ENCODE data around the gene MSI2.

DNA sequence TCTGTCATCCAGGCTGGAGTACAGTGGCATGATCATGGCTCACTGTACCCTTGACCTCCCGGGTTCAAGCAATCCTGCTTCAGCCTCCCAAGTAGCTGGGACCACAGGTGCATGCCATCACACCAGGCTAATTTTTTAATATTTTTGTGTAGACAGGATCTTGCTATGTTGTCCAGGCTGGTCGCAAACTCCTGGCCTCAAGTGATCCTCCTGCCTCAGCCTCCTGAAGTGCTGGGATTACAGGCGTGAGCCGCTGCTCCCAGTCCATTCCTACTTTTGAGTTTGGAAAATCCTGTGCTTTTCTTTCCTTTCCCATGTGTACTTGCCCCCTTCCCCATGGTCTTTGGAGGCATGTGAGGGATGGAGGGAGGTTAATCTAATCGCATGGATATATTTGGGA lies 60.0 kb downstream of the MSI2 start:
- TF ChIP-seq, protein P1, sequence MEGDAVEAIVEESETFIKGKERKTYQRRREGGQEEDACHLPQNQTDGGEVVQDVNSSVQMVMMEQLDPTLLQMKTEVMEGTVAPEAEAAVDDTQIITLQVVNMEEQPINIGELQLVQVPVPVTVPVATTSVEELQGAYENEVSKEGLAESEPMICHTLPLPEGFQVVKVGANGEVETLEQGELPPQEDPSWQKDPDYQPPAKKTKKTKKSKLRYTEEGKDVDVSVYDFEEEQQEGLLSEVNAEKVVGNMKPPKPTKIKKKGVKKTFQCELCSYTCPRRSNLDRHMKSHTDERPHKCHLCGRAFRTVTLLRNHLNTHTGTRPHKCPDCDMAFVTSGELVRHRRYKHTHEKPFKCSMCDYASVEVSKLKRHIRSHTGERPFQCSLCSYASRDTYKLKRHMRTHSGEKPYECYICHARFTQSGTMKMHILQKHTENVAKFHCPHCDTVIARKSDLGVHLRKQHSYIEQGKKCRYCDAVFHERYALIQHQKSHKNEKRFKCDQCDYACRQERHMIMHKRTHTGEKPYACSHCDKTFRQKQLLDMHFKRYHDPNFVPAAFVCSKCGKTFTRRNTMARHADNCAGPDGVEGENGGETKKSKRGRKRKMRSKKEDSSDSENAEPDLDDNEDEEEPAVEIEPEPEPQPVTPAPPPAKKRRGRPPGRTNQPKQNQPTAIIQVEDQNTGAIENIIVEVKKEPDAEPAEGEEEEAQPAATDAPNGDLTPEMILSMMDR (IDR thresholded peaks at IDR 0.05) = no peak
- TF ChIP-seq EP300 (IDR thresholded peaks at IDR 0.05) = no peak
- no peak for TF ChIP-seq POLR2AphosphoS5 (IDR thresholded peaks at IDR 0.05)

Measured in sigmoid colon (tissue), 4 donors.